GM12891 (cell line): ENCODE results near the gene PRKACG.

Source experiments
- POLR2A ChIP-seq: IDR thresholded peaks from 2 replicates; pipeline ENCODE4 v1.6.1; 2011; ENCODE audit warnings: low read depth, low read length, control low read depth
- POLR2AphosphoS5 ChIP-seq: IDR thresholded peaks from 2 replicates; pipeline ENCODE4 v1.6.1; 2011; ENCODE audit warnings: low read depth, low read length, control low read depth
- SPI1 ChIP-seq: IDR thresholded peaks from 2 replicates; pipeline ENCODE4 v1.6.1; 2011; ENCODE audit warnings: low read depth, low read length, control low read depth
- TAF1 ChIP-seq: IDR thresholded peaks from 2 replicates; pipeline ENCODE4 v1.6.1; 2011; ENCODE audit warnings: low read depth, low read length, control low read depth

DNA sequence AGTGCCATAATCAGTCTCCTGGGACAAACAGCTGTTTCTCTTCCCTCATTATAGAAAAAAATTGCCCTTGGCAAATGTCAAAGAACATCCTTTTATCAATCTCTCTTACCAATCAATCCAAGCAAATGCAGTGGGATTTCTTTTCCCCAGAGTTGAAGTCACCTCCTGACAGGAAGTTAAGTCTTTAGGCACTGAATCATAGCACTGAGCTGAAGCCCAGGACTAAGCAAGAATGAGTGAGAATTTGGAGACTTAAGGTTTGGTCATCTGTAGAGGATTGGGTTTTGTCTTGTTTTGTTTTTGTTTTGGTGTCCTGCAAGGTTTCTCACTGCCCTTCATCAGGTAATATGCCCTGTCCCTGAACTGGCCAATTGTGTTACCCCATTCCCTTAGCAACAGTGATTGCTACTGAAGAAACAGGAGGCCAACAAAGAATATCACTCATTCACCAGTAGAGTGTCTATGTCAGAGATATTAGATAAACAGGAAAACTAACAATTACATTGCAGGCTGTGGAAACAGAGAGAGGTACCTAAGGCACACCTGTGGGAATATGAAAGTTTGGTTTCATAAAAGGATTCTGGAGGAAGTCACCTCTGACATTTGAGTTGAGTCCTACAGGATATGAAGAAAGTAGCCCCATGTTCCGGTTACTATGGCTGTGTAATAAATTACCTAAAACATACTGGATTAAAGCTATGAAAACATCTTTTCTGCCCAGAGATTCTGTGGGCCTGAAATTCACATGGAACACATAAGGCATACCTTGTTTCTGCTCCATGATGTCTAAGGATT lies 17.1 kb upstream of the PRKACG start:
- TF ChIP-seq POLR2A = no peak
- TF ChIP-seq POLR2AphosphoS5 = no peak
- TF ChIP-seq TAF1 = no peak
- TF ChIP-seq SPI1 = no peak
